Measurements from ENCODE around the gene ZNF541.

ZNF541 gene

DNA sequence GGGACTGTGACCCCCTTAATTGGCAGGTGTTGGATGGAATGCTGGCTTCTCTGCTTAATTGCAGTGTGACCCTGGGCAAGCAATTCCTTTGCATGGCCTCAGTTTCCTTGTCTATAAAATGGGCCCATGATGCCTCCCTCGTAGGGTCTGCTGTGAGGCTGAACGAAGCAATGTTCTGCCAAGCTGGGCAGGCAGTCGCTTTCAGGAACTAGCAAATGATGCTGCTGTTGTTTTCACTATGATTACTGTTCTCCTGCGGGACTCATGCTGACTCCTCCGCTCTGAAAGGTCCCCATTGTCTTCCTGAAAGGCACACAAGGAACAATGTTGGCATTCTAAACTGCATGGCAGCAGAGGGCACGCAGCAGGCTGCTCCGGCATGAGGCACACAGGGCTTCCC, 42.8 kb upstream of the ZNF541 start:
- Histone ChIP-seq H3K4me3 (ENCODE audit: low read length) (no peak overlapping the region), H3K36me3 (replicated peaks; ENCODE audit: insufficient read depth, low read length) (no peaks in the 10 kb centered on the region), H4K20me1 (ENCODE audit: insufficient read depth, low read length) (no peaks in the 10 kb centered on the region; the same call in 1 of the 2 replicates), H3K4me1 (ENCODE audit: low read length) (no peaks in the 10 kb centered on the region), H3K4me2 (ENCODE audit: low read depth, low read length) (no peak overlapping the region), H2AFZ (ENCODE audit: low read length) (no peak overlapping the region), H3K27ac (ENCODE audit: low read length) (no peak overlapping the region), H3K9ac (ENCODE audit: low read length) (no peak overlapping the region), H3K79me2 (ENCODE audit: low read length) (peaks cover 82% of the 10 kb centered on the region), H3F3A (ENCODE audit: insufficient read depth, low read length) (no peaks in the 10 kb centered on the region), H3K9me2 (replicated peaks; ENCODE audit: insufficient read depth, low read length) (no peaks in the 10 kb centered on the region), H3K27me3 (replicated peaks; ENCODE audit: insufficient read depth, low read length) (no peaks in the 10 kb centered on the region), H3K9me3 (replicated peaks; ENCODE audit: insufficient read depth, low read length) (no peaks in the 10 kb centered on the region)
- no peak for TF ChIP-seq EZH2 (optimal IDR thresholded peaks at IDR 0.05; ENCODE audit: low read depth, low read length)
- DNase-seq: no peak

DNA sequence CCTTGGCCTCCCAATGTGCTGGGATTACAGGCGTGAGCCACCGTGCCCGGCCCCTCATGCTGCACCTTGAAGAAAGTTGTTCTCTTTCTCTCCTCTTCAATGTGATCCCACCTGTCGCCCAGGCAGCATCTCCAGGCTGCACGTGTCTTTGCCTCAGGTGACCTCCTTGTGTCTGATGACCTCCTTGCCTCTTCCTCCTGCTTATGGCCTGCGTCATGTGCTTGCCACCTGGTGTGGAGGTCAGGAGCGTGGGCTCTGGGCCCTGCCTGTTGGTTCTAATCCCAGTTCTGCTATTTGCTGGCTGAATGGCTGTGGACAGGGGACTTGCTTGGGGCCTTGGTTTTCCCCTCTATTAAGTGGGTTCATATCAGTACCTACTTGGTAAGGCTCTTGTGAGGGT, 42.3 kb upstream of the ZNF541 start:
- TF ChIP-seq CTCF (IDR thresholded peaks at IDR 0.05; ENCODE audit: low read length): no peak
- no peak for TF ChIP-seq EZH2 (optimal IDR thresholded peaks at IDR 0.05; ENCODE audit: low read depth, low read length)
- no peak for TF ChIP-seq EZH2phosphoT487 (IDR thresholded peaks at IDR 0.05; ENCODE audit: low read length)
- no peaks in the 10 kb centered on the region; the same call in 1 of the 2 replicates for H4K20me1 ChIP-seq (ENCODE audit: insufficient read depth, low read length)
- H3K36me3 ChIP-seq (replicated peaks; ENCODE audit: insufficient read depth, low read length): no peaks in the 10 kb centered on the region
- H3K9me3 ChIP-seq (replicated peaks; ENCODE audit: insufficient read depth, low read length): no peaks in the 10 kb centered on the region
- no peak overlapping the region for H3K9ac ChIP-seq (ENCODE audit: low read length)
- no peak overlapping the region for H3K4me2 ChIP-seq (ENCODE audit: low read depth, low read length)
- H3K9me2 ChIP-seq (replicated peaks; ENCODE audit: insufficient read depth, low read length): no peaks in the 10 kb centered on the region
- H3K27ac ChIP-seq (ENCODE audit: low read length): no peak overlapping the region
- H3K4me3 ChIP-seq (ENCODE audit: low read length): no peak overlapping the region
- no peak for DNase-seq
- H3F3A ChIP-seq (ENCODE audit: insufficient read depth, low read length): no peaks in the 10 kb centered on the region
- no peaks in the 10 kb centered on the region for H3K27me3 ChIP-seq (replicated peaks; ENCODE audit: insufficient read depth, low read length)
- no peak overlapping the region for H2AFZ ChIP-seq (ENCODE audit: low read length)
- peaks cover 84% of the 10 kb centered on the region for H3K79me2 ChIP-seq (ENCODE audit: low read length)
- no peaks in the 10 kb centered on the region for H3K4me1 ChIP-seq (ENCODE audit: low read length)

DNA sequence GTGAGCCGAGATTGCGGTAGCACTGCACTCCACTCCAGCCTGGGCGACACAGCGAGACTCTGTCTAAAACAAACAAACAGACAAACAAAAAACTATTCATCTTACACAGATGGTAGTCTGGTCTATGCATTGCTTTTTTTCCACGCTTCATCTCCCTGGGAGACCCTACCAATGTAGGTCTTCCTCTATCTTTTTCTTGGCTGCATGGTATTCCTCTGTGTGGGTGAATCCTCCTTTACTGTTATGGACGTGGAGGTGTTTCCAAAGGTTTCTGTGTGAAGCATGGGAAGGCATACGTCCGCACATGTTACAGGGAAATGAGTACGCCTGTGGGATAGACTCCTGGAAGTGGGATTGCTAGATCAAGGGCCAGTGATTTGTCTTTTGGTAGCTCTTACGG, 41.6 kb upstream of the ZNF541 start:
- Histone ChIP-seq H4K20me1 (ENCODE audit: insufficient read depth, low read length) (no peaks in the 10 kb centered on the region; the same call in 1 of the 2 replicates), H3K9me3 (replicated peaks; ENCODE audit: insufficient read depth, low read length) (no peaks in the 10 kb centered on the region), H3K36me3 (replicated peaks; ENCODE audit: insufficient read depth, low read length) (no peaks in the 10 kb centered on the region), H3F3A (ENCODE audit: insufficient read depth, low read length) (peaks cover 3% of the 10 kb centered on the region), H3K9ac (ENCODE audit: low read length) (no peak overlapping the region), H3K9me2 (replicated peaks; ENCODE audit: insufficient read depth, low read length) (no peaks in the 10 kb centered on the region), H3K27me3 (replicated peaks; ENCODE audit: insufficient read depth, low read length) (no peaks in the 10 kb centered on the region), H2AFZ (ENCODE audit: low read length) (no peak overlapping the region), H3K27ac (ENCODE audit: low read length) (no peak overlapping the region), H3K4me2 (ENCODE audit: low read depth, low read length) (no peak overlapping the region), H3K79me2 (ENCODE audit: low read length) (peaks cover 87% of the 10 kb centered on the region), H3K4me1 (ENCODE audit: low read length) (no peaks in the 10 kb centered on the region), H3K4me3 (ENCODE audit: low read length) (no peak overlapping the region)
- DNase-seq: no peak
- TF ChIP-seq EZH2 (optimal IDR thresholded peaks at IDR 0.05; ENCODE audit: low read depth, low read length) (no peak), EZH2phosphoT487 (IDR thresholded peaks at IDR 0.05; ENCODE audit: low read length) (no peak), CTCF (IDR thresholded peaks at IDR 0.05; ENCODE audit: low read length) (no peak)

DNA sequence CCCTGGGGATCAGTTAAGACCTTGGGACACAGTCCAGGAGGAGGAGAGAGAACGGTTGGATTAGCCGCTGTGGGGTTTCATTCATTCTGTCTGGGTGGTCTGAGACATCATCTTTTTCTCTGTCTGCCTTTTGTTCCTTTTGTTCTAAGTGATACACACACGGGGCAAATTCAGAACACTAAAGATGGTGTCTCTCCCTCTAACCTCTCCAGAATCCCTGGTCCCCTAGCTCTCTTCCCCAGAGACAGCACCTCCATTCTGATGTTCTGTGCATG, 41.0 kb upstream of the ZNF541 start:
- Histone ChIP-seq H3K4me1 (ENCODE audit: low read length) (no peaks in the 10 kb centered on the region), H3K9ac (ENCODE audit: low read length) (no peak overlapping the region), H3K27ac (ENCODE audit: low read length) (no peak overlapping the region)

More for the DNA sequence above, 41.0 kb upstream of the ZNF541 start:
- Histone ChIP-seq H4K20me1 (ENCODE audit: insufficient read depth, low read length) (no peaks in the 10 kb centered on the region; the same call in 1 of the 2 replicates), H3K27me3 (replicated peaks; ENCODE audit: insufficient read depth, low read length) (no peaks in the 10 kb centered on the region), H3K36me3 (replicated peaks; ENCODE audit: insufficient read depth, low read length) (no peaks in the 10 kb centered on the region), H3K79me2 (ENCODE audit: low read length) (peaks cover 90% of the 10 kb centered on the region), H3K9me2 (replicated peaks; ENCODE audit: insufficient read depth, low read length) (no peaks in the 10 kb centered on the region), H3F3A (ENCODE audit: insufficient read depth, low read length) (peaks cover 3% of the 10 kb centered on the region), H3K9me3 (replicated peaks; ENCODE audit: insufficient read depth, low read length) (no peaks in the 10 kb centered on the region), H3K4me2 (ENCODE audit: low read depth, low read length) (no peak overlapping the region), H2AFZ (ENCODE audit: low read length) (no peak overlapping the region), H3K4me3 (ENCODE audit: low read length) (no peak overlapping the region)
- no peak for TF ChIP-seq EZH2 (optimal IDR thresholded peaks at IDR 0.05; ENCODE audit: low read depth, low read length)
- TF ChIP-seq EZH2phosphoT487 (IDR thresholded peaks at IDR 0.05; ENCODE audit: low read length): no peak
- TF ChIP-seq CTCF (IDR thresholded peaks at IDR 0.05; ENCODE audit: low read length): no peak
- DNase-seq: no peak
